ENCODE data around the gene ANO3.

GRCh38 chr11:26365284-26365683, 33.4 kb downstream of the ANO3 start:
- TF ChIP-seq CTCF (IDR thresholded peaks at IDR 0.05) (no peak), POLR2AphosphoS5 (IDR thresholded peaks at IDR 0.05) (no peak), EP300 (IDR thresholded peaks at IDR 0.05) (no peak), POLR2A (IDR thresholded peaks at IDR 0.05) (no peak)

All from stomach (tissue), 4 donors.